Fibroblast of mammary gland (primary cell): ENCODE measurements around the gene KLHL12.

ENCODE experiments used
- DNase-seq: peaks from one replicate; pipeline ENCODE4 v3.0.0-alpha.2; 2010; ENCODE audit warnings: low read depth
- H3K4me3 ChIP-seq: 2 replicates; pipeline ENCODE4 v1.5.1; 2011; ENCODE audit warnings: low read depth, mild to moderate bottlenecking, low read length, moderate library complexity; ENCODE audit not compliant: control insufficient read depth
- CTCF ChIP-seq: conservative IDR thresholded peaks from 2 replicates; pipeline ENCODE4 v1.5.1; 2011; ENCODE audit warnings: low read depth, low read length, inconsistent platforms; ENCODE audit not compliant: control insufficient read depth, insufficient read depth

The KLHL12 gene

GRCh38 chr1:202873026-202873425 is 54.0 kb downstream of the KLHL12 start:
- DNase-seq: no peak
- H3K4me3 ChIP-seq: no peak overlapping the region
- TF ChIP-seq CTCF: no peak

- H3K4me3 ChIP-seq: no peak overlapping the region
- DNase-seq: no peak
- TF ChIP-seq CTCF: no peak
Observed at GRCh38 chr1:202871367-202871766, 55.7 kb downstream of the KLHL12 start.

DNA sequence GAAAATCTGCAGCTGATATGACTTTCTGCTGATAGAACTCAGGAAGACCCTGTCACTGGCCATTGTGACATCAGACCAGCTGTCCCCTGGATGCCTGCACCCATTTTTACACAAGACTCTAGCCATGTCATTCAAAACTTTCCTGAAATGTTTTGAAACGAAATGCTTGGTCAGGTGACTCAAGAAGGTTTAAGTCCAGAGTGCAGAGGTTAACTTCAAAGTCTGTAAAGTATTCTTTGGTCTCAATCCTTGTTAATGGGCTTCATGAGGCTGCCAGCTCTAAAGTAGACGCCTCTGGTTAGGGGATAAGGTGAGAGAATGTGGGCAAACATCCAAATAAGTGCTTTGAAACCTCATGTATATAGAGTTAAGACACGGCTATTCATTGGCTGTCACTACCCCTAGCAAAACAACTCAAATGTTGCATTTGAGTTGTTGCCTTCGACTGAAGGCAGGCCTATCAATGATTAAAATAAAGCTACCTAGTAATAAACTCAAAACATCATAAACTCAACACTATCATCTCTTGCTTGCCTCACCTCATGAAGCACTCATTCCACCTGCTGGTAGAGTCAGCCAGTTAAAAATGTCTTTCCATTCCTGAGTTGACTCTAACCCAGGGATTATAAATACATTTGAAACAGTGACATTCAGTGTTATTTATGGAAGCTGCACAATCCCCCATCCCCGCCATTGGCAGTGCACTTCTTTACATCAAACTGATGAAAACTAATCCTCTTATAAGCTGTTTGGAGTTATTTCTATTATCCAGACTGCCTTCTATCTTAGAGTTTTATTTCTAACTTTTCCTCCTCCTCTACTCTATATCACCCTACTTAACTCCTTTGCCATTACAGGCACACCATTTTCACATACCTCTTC is 64.1 kb downstream of the KLHL12 start:
- DNase-seq: no peak
- TF ChIP-seq CTCF: no peak

DNA sequence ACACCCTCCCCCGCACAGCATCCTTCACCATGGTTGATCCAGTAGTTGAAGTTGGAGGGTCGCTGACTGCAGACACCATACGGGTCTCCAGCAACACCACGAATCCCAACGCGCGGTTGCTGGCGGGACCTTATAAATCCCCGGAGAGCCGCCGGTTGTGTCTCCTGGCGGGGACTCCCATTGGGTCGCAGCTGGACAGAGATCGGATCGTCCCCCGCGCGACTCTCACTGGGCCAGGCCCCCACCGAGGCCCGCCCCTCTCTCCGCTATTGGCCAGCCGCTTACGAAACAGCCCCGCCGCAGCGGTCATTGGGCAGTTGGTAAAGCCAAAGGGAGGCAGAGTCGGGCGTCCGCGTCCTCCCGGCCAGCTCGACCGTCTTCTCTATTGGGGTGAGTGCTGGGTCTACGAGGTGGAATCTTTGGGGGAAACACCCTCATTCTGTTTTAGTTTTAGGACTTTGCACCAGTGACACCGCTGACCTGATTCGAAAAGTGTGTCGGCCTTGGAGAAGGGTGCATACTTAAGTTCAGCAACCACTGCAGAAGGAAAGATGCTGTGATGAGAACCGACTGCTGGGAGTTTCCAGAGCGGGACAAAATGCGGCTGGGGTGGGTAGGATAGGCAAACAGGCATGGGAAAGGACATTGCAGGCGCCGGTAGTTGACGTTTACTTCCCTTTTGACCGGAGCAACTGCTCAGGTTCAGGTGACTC is 65.5 kb downstream of the KLHL12 start:
- peak; percentile 75 for DNase-seq
- H3K4me3 ChIP-seq: peak overlapping the region; percentile 66
- TF ChIP-seq CTCF: no peak

More for the DNA sequence above, 64.1 kb downstream of the KLHL12 start:
- H3K4me3 ChIP-seq: no peak overlapping the region

GRCh38 chr1:202860744-202861419 is 66.2 kb downstream of the KLHL12 start:
- no peak for TF ChIP-seq CTCF
- DNase-seq: peak; percentile 24
- H3K4me3 ChIP-seq: peak overlapping the region; percentile 66

DNA sequence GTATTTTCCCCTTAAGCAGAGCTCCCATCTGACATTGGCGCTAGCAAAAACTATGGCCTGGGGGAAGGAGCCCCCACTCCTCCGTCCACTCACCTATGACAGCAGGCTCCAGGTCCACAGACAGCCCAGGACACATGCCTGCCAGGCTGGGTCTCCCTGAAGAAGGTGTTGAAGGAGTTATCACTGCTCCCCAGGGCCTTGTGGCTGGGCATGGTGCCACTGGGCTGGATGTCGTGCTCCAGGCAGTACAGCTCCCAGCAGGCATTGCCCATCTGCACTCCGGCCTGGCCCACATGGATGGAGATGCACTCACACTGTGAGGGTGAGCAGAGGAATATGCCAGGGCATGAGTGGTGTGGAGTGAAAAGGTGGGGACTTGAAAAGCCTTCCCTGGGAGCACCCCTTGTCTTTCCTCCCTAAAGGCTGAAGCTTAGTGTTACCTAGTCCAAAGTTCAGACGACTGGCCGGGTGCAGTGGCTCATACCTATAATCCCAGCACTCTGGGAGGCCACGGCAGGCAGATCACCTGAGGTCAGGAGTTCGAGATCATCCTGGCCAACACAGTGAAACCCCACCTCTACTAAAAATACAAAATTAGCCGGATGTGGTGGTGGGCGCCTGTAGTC is 68.1 kb downstream of the KLHL12 start:
- peak; percentile 32 for DNase-seq
- no peak overlapping the region for H3K4me3 ChIP-seq
- TF ChIP-seq CTCF: no peak
